HTERT RPE-1 (cell line): ENCODE results near the gene CRIP1.

Experiments
- in situ Hi-C: fragments of 300-500 bp; cut with MboI; formaldehyde crosslinking; loops from 4 replicates; pipeline ENCODE4 v1.14.3; 2020; ENCODE audit warnings: low sequenced_read_pairs

CRIP1 gene

GRCh38 chr14:105531088-105531893 lies 44.6 kb downstream of the CRIP1 start:
- in situ Hi-C loops: no loop called here

DNA sequence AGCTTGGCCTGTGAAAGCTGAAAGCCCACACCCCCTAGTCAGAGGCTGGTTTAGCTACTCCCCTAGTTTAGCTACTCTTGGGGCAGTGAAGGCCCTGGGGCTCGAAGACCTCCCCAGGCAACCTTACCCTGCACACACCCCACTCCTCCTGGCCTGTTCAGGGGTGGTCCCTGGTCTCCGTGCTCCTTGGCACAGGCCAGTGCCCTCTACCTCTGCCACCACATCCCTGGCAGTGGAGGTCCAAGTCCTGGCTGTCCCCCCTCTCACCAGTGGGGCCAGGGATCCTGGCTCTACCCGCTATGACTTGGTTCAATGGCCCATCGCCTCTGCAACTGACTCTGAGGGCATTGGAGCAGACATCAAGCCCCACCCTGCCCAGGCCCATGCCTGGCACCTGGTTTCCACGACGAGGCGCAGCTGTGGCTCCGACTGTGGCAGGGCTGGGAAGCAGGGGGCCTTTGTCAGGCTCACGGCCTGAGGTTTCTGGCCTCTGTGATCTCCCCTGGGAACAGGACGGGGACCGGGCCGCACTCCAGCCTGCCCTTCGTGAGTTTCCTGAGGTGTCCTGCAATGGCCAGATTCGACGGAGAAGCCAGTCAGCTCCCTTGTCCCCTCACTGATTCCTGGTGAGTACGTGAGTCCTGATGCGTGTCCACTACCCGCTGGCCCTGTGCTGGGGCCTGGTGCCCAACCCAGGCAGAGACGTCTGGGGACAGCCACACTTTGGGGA lies 45.4 kb downstream of the CRIP1 start:
- in situ Hi-C loops: no loop called here

GRCh38 chr14:105532735-105533141 lies 46.1 kb downstream of the CRIP1 start:
- in situ Hi-C loops: no loop called here

DNA sequence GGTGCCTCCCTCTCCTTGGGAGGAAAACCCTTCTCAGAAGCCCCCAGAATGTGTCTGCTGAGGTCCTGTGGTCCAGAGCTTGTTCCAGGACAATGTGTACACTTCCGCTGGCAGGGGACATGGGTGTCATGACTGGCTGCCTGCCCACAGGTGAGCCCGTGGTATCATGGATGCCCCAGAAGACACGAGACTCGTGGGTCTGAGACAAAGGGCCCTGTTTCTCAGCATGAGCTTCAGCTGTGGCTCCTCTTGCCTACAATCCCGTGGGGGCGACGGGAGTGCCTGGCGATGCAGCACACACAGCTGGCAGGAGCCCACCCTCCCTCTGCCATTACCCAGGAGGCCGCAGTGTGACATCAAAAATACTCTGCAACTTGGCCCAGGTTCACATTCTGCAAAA lies 46.7 kb downstream of the CRIP1 start:
- in situ Hi-C loops: no loop called here

DNA sequence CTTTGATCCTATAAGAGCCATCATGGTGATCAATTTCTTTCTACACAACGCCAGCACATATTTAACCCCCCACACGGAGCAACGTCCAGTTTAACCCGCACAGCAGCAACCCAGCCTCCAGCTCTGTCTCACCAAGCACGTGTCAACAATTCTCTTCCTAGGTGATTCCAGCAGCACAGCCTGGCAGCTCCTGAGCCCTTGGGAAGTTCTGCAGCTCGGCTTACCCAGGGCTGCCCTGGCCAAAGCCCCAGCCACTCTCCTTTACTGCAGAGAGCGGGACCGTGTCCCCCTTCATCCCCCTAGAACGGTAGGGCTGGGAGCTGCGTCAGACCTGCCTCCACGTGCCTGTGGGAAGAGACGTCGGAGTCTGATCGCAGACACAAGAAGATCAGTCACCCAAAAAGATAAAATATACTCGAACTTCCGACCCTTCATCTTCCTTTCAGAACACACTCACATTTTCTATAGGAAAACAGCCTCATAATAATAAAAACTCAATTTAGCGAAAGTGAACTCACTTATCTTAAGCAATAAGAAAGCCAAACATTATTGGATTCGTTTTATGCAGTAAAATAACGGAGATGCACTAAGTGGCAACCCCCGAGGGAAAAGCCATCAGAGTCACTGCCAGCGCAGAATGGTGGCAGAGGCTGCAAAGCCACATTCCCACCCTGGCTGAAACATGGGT lies 47.3 kb downstream of the CRIP1 start:
- in situ Hi-C loops: no loop called here

DNA sequence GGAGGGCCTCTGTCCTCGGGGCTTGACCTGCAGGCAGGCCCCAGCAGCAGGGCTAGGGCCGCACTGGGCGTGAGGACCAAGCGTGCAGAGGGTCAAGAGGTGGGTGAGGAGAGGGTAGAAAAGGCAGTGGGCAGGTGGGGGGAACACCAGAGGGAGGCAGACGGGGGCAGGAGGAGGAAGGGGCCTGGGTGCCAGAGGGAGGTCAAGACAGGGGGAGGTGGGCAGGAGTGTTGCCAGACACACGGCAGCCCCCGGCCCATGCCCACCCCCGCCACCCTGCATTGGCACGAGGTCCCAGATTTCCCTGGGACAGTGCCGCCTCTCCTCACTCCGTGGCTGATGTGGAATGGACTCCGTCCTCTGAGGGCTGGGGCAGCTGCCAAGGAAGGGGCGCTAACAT lies 47.9 kb downstream of the CRIP1 start:
- in situ Hi-C loops: no loop called here

DNA sequence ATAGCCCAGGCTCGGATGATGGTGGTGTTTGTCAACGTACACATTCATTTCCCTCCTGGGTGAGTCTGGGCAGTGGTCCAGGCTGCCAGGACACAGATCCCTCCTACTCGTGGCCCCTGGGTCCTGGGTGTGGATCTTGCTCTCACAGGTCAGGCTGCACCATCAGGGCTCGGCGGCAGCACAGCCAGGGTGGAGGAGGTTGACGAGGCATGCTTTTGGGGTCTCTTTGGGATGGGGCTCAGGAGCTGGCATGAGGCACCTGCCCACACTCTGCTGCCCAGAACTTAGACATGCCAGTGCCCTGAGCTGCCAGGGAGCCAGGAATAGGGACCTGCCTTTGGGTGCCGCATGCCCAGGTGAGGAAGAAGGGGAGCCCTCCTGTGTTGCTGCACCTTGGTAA lies 49.4 kb downstream of the CRIP1 start:
- in situ Hi-C loops: no loop called here

DNA sequence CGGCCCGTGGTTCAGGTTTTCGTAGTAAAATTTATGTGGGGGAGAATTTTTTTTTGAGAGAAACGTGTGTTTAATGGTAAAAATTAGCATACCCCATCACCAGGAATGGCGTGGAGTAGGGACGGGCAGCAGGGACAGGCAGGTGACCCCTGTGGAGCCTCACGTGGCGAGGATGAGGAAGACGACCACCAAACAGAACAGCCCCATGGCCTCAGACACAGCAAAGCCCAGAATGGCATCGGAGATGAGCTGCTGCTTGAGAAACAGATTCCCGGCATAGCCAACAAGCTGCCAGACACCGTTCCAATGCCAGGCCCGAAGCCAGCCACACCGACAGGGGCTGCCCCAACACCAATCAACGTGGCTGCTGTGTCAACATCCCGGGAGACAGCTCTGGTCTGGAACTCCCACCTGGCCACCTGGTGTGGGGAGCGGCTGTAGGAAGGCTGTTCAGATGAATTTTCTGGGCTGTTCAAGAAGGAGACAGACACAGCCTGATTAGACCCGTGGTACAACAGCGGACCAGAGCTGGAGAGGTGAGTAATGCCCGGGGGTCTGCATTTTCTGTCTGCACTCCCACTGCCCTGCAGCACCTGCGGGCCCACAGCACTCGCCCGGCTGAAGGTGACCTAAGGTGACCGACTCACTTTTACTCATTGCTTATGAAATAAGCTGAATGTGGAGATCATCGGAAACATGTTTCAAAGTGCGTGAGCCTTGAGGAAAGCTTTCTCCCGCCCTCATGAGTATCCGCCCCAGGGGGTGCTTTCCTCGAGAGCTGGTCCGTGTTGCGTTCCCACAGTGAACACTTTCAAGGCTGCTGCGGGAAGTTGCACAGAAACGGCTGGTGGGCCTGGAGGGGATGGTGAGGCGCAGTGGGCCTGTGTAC lies 50.2 kb downstream of the CRIP1 start:
- in situ Hi-C loops: no loop called here

- in situ Hi-C loops: no loop called here
Observed at GRCh38 chr14:105537580-105538474, 51.1 kb downstream of the CRIP1 start.
